HG03025 (cell line): ENCODE results near the gene TSC22D1.

Experiments
- ATAC-seq: cut with Tn5 transposase; IDR thresholded peaks from one replicate; pipeline ENCODE4 v1.9.1; 2021; ENCODE audit warnings: mild to moderate bottlenecking, moderate library complexity; ENCODE audit not compliant: unreplicated experiment, low FRiP score

Gene TSC22D1

DNA sequence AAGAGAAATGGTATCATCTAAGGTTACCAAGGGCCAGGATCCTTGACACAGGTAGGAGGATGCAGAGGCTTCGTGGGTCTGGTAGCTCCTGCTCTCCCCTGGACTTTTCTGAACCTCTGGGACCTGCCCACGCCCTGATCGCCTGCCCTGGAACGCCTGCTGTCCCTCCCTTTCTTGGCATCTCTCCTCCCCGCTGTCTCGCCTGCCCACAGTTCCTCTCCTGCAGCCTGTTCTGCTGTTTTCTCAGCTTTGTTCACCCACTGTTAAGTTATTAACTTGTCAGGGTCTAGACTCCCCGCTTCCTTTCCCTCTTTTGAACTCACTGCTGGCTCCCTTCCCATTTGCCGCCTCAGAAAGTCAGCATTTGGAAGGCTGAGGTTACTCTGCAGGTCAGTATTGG is 182.7 kb downstream of the TSC22D1 start:
- ATAC-seq = no peak

GRCh38 chr13:44389876-44390275 is 186.3 kb downstream of the TSC22D1 start:
- ATAC-seq = no peak

DNA sequence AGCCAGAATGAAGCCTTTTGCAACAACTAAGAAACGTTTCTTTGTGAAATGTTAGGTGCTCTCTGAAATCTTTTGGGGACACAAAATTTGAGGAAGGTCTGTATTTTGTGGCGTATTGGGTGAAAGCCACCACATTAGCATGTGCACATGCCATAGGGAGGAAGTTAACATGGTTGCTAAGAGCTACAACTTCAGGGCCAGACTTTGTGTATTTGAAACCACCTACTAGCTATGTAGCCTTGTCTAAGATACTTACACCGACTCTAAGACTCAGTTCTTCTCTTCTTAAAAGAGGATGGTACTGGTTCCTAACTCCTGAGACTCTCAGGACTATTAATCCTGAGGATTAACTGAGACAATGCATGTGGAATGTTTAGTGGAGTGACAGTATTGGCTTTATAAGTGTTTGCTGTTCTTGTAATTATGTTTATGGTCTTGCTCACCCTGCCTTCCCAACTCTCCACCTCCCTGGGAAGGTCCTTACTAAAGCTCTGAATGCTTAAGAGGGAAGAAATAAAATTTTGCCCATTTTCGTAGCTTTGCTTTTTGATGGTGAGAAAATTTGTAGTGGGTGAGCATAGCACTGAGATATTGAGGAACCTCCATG is 187.0 kb downstream of the TSC22D1 start:
- ATAC-seq = no peak

DNA sequence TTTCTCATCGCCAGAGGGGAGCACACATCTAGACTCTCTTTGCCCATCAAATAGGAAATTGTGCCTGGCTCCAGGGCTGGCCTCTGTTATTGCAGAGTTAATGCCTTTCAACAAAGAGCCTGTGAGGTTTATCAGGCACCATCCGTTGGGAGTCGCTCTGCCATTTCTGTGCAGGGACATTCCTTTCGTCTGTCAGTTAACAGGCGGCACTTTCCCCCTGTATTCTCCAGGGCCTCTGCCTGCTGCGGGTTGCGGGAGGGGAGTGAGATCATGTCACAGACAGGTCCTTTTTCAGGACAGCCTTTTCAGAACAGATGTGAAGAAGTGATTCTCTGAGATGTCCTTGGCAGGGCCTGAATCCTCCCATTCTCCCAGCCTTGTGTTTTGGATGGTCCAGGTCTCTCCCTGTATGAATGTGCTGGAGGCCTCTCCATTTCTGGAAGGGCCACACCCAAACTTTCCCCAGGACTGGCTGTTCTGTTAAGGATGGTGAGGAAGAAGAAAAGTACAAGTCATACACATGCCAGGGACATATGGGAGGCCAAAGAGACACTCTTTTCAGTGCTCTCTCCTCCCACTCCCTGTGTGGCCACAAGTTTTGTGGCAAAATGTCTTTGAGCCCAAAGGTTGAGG is 187.6 kb downstream of the TSC22D1 start:
- ATAC-seq = no peak

GRCh38 chr13:44386913-44387556 is 189.1 kb downstream of the TSC22D1 start:
- ATAC-seq = no peak

- no peak for ATAC-seq
These were observed 190.3 kb downstream of the TSC22D1 start for GRCh38 chr13:44385847-44386246.

- ATAC-seq = no peak
These were observed 190.7 kb downstream of the TSC22D1 start for GRCh38 chr13:44385401-44385800.

DNA sequence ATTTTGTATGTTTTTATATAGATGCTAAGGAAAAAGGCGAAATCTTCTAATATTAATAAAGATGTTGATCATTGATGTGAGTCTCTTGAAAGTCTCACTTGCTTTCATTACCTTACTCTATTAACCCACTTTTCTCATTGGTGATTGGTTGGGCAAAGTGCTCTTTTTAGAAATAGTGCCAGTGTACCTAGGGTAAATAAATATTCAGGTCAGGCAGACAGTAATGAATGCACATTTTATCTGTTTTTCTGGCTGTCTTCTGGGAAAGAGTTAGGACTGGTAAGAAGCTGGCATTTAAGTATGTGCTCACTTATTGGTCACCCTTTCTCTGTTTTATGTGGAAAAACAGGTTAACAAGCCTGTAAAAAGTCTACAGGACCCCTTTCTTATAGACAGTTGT is 191.4 kb downstream of the TSC22D1 start:
- no peak for ATAC-seq

GRCh38 chr13:44383945-44384344 is 192.2 kb downstream of the TSC22D1 start:
- ATAC-seq = no peak

GRCh38 chr13:44382635-44383145 is 193.4 kb downstream of the TSC22D1 start:
- no peak for ATAC-seq
